ENCODE results near the gene ZFYVE28.

ZFYVE28 gene

GRCh38 chr4:2268357-2269205, 149.9 kb downstream of the ZFYVE28 start:
- no peak for DNase-seq

- no peak for DNase-seq
Measured at GRCh38 chr4:2267841-2268240, 150.6 kb downstream of the ZFYVE28 start.

- no peak for DNase-seq
Measured at GRCh38 chr4:2267320-2267811, 151.1 kb downstream of the ZFYVE28 start.

GRCh38 chr4:2266821-2267220, 151.6 kb downstream of the ZFYVE28 start:
- no peak for DNase-seq

GRCh38 chr4:2266181-2266580, 152.3 kb downstream of the ZFYVE28 start:
- no peak for DNase-seq

GRCh38 chr4:2265113-2266110, 153.0 kb downstream of the ZFYVE28 start:
- DNase-seq: no peak

- no peak for DNase-seq
Measured at GRCh38 chr4:2264481-2265041, 153.9 kb downstream of the ZFYVE28 start.

- DNase-seq: no peak
Measured at GRCh38 chr4:2263926-2264321, 154.5 kb downstream of the ZFYVE28 start.

- DNase-seq: no peak
Measured at GRCh38 chr4:2262944-2263250, 155.5 kb downstream of the ZFYVE28 start.

GRCh38 chr4:2262145-2262943, 156.1 kb downstream of the ZFYVE28 start:
- peak; percentile 90 for DNase-seq

- no peak for DNase-seq
Measured at GRCh38 chr4:2261853-2262144, 156.6 kb downstream of the ZFYVE28 start, which contains the start of gene MXD4. MXD4 (minus strand) TSS chr4:2262109; CDS start chr4:2261980, 129 bp downstream.

GRCh38 chr4:2261110-2261852, 157.2 kb downstream of the ZFYVE28 start:
- DNase-seq: no peak

- no peak for DNase-seq
Measured at GRCh38 chr4:2260344-2261109, 157.9 kb downstream of the ZFYVE28 start.

- DNase-seq: no peak
Measured at GRCh38 chr4:2259541-2260343, 158.7 kb downstream of the ZFYVE28 start.

- DNase-seq: no peak
Measured at GRCh38 chr4:2259036-2259540, 159.4 kb downstream of the ZFYVE28 start.

GRCh38 chr4:2258091-2259035, 160.1 kb downstream of the ZFYVE28 start:
- no peak for DNase-seq

GRCh38 chr4:2257361-2258081, 160.9 kb downstream of the ZFYVE28 start:
- DNase-seq: no peak

- no peak for DNase-seq
Measured at GRCh38 chr4:2256781-2257191, 161.7 kb downstream of the ZFYVE28 start.
